Measurements from ENCODE around the gene SORCS3. TPM values are rescaled to one million over a fixed set of nuclear protein-coding genes. Genes with fewer than 3 reads are reported as not detected.

Gene SORCS3
- total RNA-seq, 2 donors from 2014 or later = 4.3 TPM; not detected in 1

DNA sequence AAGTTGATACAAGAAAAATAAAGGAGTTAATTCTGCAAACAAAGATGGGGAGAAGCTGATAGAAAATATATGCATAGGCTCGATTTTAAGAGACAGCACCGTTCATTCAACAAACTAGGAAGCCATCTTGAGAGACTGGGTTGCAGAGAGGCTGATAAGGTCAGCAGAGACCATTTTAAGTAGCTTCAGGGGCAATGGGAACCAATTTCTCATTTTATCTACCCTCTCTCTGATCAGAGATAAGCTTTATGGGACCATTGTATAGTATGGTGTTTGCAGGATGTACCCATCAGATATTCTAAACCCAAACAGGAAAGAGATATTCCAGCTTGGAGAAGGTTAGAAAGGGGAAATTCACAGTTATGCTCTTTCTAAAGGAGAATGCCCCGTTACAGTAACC lies 499.5 kb downstream of the SORCS3 start:
- Histone ChIP-seq H3K36me3 (no peaks in the 10 kb centered on the region), H3K4me1 (replicated peaks) (no peaks in the 10 kb centered on the region), H3K27me3 (replicated peaks; ENCODE audit: insufficient read depth) (no peaks in the 10 kb centered on the region), H3K4me3 (no peak overlapping the region), H3K27ac (no peak overlapping the region), H3K9me3 (no peaks in the 10 kb centered on the region)
- 79% methylated on average over 3 of the region's 3 CpGs for WGBS
- intact Hi-C loops (cut with DNase I) = no loop called here
- TF ChIP-seq POLR2AphosphoS5 (IDR thresholded peaks at IDR 0.05) (no peak), POLR2A (IDR thresholded peaks at IDR 0.05) (no peak)
- TF ChIP-seq, protein P1, sequence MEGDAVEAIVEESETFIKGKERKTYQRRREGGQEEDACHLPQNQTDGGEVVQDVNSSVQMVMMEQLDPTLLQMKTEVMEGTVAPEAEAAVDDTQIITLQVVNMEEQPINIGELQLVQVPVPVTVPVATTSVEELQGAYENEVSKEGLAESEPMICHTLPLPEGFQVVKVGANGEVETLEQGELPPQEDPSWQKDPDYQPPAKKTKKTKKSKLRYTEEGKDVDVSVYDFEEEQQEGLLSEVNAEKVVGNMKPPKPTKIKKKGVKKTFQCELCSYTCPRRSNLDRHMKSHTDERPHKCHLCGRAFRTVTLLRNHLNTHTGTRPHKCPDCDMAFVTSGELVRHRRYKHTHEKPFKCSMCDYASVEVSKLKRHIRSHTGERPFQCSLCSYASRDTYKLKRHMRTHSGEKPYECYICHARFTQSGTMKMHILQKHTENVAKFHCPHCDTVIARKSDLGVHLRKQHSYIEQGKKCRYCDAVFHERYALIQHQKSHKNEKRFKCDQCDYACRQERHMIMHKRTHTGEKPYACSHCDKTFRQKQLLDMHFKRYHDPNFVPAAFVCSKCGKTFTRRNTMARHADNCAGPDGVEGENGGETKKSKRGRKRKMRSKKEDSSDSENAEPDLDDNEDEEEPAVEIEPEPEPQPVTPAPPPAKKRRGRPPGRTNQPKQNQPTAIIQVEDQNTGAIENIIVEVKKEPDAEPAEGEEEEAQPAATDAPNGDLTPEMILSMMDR (IDR thresholded peaks at IDR 0.05) = no peak
- DNase-seq (ENCODE audit: low spot score) = no peak

DNA sequence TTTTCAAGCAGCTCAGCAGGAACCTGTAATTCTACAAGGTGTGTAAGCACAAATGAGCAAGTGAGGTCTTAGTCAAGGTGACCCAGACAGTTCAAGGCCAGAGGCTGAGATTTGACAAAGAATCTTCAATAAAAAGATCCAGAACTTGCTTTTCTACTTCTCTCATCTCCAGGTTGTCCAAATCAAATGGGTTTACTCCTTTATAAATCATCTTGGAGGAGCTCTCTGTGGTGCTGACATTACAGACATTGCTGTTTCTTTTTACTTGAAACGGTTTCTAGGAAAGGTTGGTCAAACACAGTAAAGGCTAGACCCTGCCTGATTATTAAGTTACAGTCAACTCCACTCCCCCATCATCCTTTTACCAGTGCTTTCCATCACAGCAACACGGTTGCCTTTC lies 504.6 kb downstream of the SORCS3 start:
- no peaks in the 10 kb centered on the region for H3K4me1 ChIP-seq (replicated peaks)
- no peaks in the 10 kb centered on the region for H3K36me3 ChIP-seq
- WGBS = 40% methylated on average over 2 of the region's 2 CpGs
- no peaks in the 10 kb centered on the region for H3K27me3 ChIP-seq (replicated peaks; ENCODE audit: insufficient read depth)
- no peaks in the 10 kb centered on the region for H3K9me3 ChIP-seq
- intact Hi-C loops (cut with DNase I) = no loop called here
- H3K27ac ChIP-seq = no peak overlapping the region
- DNase-seq (ENCODE audit: low spot score) = no peak
- H3K4me3 ChIP-seq = no peak overlapping the region
- TF ChIP-seq, protein P1 (IDR thresholded peaks at IDR 0.05) = no peak
- TF ChIP-seq POLR2AphosphoS5 (IDR thresholded peaks at IDR 0.05) (no peak), POLR2A (IDR thresholded peaks at IDR 0.05) (no peak)

- no peaks in the 10 kb centered on the region for H3K4me1 ChIP-seq (replicated peaks)
- no peaks in the 10 kb centered on the region for H3K27me3 ChIP-seq (replicated peaks; ENCODE audit: insufficient read depth)
- H3K9me3 ChIP-seq = no peaks in the 10 kb centered on the region
- no peak overlapping the region for H3K4me3 ChIP-seq
- TF ChIP-seq, protein P1 (IDR thresholded peaks at IDR 0.05) = no peak
- no peak for TF ChIP-seq POLR2AphosphoS5 (IDR thresholded peaks at IDR 0.05)
- no peak overlapping the region for H3K27ac ChIP-seq
- DNase-seq (ENCODE audit: low spot score) = no peak
- intact Hi-C loops (cut with DNase I) = no loop called here
- 98% methylated on average over 2 of the region's 2 CpGs for WGBS
- no peaks in the 10 kb centered on the region for H3K36me3 ChIP-seq
These were observed 505.3 kb downstream of the SORCS3 start for GRCh38 chr10:105146436-105146835.

DNA sequence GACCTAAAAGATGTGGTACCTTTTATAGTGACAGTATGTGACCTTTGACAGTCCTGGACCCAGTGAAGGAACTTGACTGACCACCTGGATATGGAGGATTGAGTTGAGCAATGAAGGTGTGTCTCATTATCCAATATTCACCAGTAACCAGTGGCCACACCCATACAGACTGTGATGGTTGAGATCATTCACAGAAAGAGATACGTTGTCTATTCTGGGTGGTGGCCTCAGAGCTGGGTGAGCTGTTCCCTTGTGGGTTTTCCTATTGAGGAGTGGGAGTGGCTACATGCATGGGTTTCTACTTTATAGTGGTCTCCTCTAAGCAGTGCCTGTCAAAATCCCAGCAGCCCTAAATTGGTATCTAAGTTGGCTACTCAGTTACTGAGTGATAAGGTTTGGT lies 507.4 kb downstream of the SORCS3 start:
- no peak for DNase-seq (ENCODE audit: low spot score)
- WGBS = 0% methylated on average over 1 of the region's 1 CpG
- Histone ChIP-seq H3K27ac (no peak overlapping the region), H3K9me3 (no peaks in the 10 kb centered on the region), H3K36me3 (no peaks in the 10 kb centered on the region), H3K27me3 (replicated peaks; ENCODE audit: insufficient read depth) (no peaks in the 10 kb centered on the region), H3K4me3 (no peak overlapping the region), H3K4me1 (replicated peaks) (no peaks in the 10 kb centered on the region)
- intact Hi-C loops (cut with DNase I) = no loop called here
- TF ChIP-seq POLR2A (IDR thresholded peaks at IDR 0.05) (no peak), POLR2AphosphoS5 (IDR thresholded peaks at IDR 0.05) (no peak)
- TF ChIP-seq, protein P1 (IDR thresholded peaks at IDR 0.05) = no peak

DNA sequence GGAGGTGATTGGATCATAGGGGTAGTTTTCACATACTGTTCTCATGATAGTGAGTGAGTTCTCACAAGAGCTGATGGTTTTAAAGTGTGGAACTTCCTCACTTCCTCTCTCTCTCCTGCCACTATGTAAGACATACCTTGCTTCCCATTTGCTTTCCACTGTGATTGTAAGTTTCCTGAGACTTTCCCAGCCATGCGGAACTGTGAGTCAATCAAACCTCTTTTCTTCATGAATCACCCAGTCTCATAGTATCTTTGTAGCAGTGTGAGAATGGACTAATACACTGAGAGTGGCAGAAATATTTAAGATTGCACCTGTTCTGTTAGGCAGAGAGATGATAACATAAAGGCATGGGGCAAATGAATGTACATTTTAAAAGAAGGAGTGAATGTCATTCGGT lies 507.8 kb downstream of the SORCS3 start:
- H3K4me1 ChIP-seq (replicated peaks) = no peaks in the 10 kb centered on the region
- no peak overlapping the region for H3K27ac ChIP-seq
- TF ChIP-seq POLR2A (IDR thresholded peaks at IDR 0.05) = no peak
- TF ChIP-seq, protein P1 (IDR thresholded peaks at IDR 0.05) = no peak
- no peak for TF ChIP-seq POLR2AphosphoS5 (IDR thresholded peaks at IDR 0.05)
- intact Hi-C loops (cut with DNase I) = no loop called here
- H3K36me3 ChIP-seq = no peaks in the 10 kb centered on the region
- H3K4me3 ChIP-seq = no peak overlapping the region
- no peaks in the 10 kb centered on the region for H3K9me3 ChIP-seq
- no peak for DNase-seq (ENCODE audit: low spot score)
- WGBS = 90% methylated on average over 2 of the region's 2 CpGs
- no peaks in the 10 kb centered on the region for H3K27me3 ChIP-seq (replicated peaks; ENCODE audit: insufficient read depth)
